H54 (cell line): ENCODE data around the gene SHB.
A peak's percentile ranks its signal among the peaks of the same experiment; 100 is the strongest.

Source experiments
- DNase-seq: peaks from one replicate; pipeline ENCODE4 v3.0.0; 2011; ENCODE audit warnings: low spot score, mixed read lengths; ENCODE audit not compliant: insufficient read length
- FAIRE-seq: peaks from 3 replicates; lab custom pipeline; 2011; peaks lifted over from hg19 to GRCh38; lab: Jason Lieb, UNC
- POLR2A ChIP-seq: IDR thresholded peaks from 2 replicates; pipeline ENCODE4 v1.6.1; 2011; ENCODE audit warnings: low read depth, mild to moderate bottlenecking, low read length

The SHB gene

DNA sequence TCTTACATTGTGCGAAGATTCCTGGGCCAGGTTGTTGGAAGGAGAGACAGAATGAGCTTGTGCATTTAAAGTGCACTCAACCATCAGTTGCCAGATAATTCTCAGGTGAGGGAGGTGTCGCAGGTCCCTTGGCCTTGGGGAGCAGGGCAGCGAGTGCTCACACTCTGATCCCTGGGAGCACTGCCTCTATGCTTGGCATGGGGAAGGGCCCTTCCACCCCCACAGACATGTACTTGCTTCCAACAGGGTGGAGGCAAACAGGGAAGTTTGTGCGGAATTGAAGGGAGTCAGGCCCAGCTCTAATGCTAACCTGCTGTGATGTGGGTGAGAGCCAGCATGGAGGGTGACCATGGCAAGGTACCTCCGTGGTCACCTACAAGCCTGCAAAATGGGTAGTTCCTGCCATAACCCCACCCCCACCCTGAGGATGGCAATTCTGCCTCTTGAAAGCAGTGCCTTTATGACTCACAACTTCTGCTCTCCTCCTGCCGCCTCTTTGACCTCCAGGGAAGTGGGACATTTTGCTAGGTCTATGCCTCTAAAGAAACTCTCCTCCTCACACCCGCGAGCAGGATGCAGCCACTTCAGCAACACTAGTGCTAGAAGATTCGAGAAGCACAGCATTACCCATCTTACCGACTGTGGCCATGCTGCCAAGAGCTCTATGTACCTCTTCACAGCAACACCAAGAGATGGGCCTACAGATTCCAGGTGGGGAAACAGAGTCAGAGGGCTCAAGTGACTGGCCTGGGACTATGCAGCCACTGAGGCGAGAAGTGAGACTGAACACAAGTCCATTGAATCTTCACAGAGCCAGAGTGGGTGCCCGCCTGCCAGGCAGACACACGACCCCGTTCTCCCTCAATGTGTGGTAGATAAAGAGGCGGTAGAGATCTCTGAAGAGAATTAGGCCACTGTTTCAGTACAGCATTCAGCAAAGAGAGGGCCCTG lies 143.0 kb downstream of the SHB start:
- no peak for TF ChIP-seq POLR2A
- FAIRE-seq (peak; percentile 20), DNase-seq (peak; percentile 30)

DNA sequence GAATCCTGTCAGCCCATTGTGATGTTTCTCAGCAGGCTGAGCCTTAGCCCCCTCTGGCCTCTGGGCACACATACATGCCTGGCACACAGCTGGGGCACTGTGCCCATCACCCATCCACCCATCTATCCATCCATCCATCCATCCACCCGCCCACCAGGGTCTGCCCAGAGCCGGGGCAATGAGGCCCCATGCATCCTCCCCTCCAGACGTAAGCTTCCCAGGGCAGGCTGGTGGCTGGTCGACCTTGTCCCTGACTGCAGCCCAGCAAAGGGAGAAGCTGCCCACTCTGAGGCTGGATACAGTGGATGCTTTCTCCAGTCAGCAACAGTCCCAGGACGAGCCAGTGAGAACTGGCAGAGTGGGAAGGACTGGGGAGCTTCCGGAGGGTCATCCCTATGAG lies 144.0 kb downstream of the SHB start:
- TF ChIP-seq POLR2A: no peak
- FAIRE-seq: no peak

DNA sequence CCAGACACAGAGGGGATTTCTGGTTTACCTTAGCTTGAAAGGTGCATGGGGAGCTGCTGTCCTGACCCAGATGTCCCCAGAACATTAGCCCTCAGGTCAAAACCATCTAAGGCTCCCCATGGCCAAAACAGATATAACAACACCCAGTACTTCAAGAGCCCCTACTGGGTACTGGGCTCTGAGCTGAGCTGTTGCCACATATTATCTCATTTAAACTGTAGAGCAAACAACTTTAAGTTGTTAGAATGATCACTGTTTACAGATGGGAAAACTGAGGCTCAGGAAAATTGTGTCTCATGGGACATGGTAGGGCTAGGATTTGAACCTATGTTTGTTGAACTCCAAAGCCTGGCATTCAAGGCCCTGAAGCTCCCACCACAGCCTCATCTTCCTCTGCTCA lies 144.5 kb downstream of the SHB start:
- no peak for FAIRE-seq
- DNase-seq: no peak
- TF ChIP-seq POLR2A: no peak

More for the DNA sequence above, 144.0 kb downstream of the SHB start:
- no peak for DNase-seq

DNA sequence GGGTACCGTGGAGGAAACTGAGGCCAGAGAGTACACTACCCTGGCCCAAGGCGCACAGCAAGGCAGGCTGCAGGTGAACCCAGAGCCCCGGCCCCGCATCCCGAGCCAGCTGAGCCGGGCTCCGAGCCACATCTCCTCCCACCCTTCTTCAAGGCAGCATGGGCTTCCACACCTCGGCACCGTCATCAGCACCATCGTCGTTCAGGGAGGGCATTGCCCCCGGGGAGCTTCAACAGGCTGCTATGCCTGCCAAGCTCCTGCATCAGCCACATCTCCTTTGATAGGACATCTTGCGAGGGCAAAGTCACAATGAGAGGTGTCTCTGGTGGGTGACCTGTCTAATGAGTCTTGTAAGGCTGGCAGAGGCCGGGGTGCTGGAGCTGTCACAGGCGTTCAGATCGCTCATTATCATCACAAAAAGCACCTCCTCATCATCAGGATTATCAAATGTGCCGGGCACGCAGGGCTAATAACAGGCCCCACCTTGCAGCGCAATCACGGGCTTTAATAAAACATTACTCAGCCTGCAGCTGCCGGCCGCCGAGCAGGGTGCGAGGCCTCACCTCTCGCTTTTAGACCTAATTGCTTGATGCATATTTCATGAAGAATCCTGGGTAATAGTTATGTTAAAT lies 145.1 kb downstream of the SHB start:
- no peak for DNase-seq
- FAIRE-seq: no peak

DNA sequence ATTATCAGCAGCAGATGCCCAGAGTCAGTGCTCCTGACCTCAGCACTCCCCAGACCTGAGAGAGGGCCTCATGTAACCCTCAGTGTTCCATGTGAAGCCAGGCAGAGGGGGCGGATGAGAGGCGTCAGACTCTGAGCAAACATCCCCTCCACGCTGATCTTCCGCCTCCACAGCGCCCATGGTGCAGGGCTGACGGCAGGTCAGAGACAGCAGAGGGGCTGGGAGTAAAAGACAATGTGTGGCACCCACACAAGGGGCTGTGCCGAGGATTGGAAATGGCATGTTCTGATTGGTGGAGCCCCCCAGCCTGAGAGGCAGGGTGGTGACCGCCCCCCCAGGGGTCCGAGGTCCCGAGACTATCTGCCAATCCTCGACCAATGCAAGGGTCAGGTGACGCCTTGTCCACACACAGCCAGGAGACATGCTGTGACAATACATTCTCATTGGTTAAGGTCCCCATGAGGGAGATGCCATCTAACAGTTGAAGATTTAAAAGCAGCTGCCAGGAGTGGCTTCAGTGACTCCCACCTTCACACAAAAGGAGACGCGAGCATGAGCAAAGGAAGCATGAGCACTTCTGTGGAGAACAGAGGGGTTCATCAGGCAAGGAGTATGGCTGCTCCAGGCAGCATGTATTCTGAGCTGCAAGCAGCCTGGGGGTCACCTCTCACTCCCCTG lies 145.8 kb downstream of the SHB start:
- no peak for FAIRE-seq
- no peak for TF ChIP-seq POLR2A
- no peak for DNase-seq

More for the DNA sequence above, 145.1 kb downstream of the SHB start:
- TF ChIP-seq POLR2A: no peak

DNA sequence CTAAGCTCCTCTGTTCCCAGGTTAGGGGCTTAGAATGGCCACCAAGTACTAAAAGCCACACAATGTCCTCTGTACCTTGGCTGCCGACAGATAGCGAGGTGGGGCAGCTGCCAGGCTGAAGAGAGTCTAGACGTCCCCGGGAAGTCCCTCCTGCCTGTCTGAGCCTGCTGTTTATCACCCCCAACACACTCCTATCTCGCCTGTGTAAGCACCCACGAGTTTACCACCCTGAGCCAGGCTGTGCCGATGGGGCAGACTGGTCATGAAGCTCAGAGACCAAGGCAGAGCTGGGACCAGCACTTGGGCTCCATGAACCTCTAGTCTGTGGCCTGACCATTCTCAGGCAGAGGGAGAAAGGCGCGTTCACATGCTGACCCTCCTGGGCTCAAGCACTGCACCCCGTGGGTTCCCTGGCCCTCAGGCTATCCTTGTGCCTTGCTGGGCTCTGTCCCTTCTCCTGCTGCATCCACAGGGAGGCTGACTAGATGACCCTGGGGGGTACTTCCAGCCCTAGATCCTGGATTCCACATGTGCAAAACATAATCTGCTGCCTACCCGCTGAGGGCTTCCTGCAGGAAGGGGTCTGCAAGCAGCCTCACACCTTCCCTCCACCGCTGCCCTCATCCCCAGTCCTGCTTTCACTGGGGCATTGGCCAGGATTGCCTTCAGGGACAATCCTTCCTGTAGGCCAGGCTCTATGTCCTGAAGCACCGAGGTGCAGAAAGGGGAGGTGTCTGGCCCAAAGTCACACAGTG lies 146.5 kb downstream of the SHB start:
- FAIRE-seq: no peak
- no peak for TF ChIP-seq POLR2A

DNA sequence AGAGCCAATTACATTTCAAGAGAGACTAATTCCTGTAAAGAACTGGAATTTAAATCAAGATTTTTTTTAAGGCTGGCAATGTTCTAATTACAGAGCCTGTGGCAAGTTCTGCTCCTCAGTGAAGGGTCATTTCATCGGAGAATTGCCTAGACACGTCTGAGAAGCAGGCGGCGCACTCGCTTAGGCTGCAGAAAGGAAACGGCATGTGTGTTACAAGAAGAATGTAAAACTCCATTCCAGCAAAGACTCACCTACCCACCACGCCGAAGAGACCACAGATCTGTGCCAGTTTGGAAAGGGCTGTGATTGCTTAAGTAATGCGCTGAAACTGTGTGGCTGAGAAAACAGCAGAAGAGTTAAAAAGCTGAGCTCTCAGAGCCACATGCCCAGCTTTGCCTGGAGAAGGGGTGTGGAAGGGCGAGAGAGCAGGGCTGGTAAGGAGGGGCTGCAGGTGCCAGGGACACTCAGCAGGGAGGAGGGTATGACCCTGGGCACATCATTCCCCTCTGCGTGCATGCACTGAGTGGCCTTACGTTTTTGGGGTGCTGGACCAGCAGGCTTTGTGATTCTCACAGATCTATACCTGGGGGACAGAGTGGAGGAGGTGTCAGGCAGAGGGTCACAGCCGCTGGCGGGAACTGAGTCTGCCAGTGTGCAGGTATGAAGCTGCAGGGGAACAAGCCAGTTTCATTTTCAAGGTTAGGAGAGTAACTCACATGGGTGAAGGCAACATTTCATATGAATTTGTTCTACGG lies 147.3 kb downstream of the SHB start:
- TF ChIP-seq POLR2A: no peak
- no peak for DNase-seq
- FAIRE-seq: no peak

More for the DNA sequence above, 146.5 kb downstream of the SHB start:
- DNase-seq: no peak

DNA sequence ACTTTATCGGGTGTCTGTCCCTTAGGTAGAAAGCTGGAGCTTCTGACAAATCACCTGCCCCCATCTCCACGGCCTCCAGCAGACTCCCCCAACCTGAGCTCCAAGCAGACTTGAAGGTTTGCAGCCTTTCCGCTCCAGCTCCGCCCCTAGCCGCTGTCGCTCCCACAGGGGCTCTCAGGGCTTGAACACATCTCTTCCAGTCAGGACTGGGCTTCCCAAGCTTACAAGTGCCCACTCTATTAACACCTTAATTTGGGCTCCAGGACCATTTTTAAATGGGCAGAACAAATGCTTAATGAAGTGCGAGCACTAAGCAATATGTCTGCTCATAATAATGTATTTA lies 147.9 kb downstream of the SHB start:
- no peak for DNase-seq
- TF ChIP-seq POLR2A: no peak
- FAIRE-seq: no peak

DNA sequence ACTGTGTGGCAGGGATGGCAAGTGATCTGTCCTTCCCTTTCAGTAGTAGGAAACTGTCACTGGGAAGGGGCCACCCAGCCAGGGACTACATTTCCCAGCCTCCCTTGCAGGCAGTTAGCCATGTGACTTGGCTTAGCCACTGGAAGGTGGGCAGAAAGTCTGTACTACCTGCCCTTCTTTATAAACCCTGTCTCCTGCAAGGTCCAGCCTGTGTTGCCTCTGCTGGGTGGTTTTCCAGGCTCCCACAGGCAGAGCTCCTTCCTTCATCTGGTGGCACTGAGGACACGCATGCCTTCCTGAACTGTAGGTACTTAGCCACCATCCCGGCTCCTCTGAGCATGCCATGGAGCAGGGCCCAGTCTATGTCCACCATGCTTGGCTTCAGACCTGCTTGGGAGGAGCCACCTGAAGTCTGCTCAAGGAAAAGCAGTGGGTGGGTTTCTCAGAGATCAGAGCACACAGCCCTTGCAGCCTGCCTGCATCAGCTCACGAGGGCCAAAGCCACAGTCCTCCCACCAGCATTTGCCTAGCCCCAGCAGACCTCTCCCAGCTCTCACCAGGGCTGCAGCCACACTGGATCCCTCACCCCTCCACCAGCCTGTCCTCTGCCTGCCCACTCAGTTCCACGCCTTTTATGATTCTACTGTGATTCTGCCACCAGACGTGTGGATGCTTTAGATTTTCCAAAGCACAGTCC lies 148.4 kb downstream of the SHB start:
- FAIRE-seq (no peak), DNase-seq (no peak)
- no peak for TF ChIP-seq POLR2A

DNA sequence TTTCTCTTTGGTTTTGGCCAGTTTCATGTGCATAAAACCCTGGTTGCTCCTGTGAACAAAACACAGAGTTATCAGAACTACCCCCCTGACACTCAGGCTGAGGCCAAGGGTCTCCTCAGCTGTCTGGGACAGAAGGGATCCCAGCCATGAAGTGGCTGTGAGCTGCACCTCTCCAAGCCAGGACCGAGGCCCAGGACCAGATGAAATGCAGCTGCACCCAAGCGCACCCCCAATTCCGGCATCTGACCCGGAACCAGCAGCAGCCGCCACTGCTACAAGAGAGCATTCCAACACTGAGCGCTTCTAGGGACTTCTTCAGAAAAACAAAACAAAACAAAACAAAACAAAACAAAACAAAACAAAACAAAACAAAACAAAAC lies 149.1 kb downstream of the SHB start:
- no peak for TF ChIP-seq POLR2A
- FAIRE-seq (no peak), DNase-seq (no peak)

DNA sequence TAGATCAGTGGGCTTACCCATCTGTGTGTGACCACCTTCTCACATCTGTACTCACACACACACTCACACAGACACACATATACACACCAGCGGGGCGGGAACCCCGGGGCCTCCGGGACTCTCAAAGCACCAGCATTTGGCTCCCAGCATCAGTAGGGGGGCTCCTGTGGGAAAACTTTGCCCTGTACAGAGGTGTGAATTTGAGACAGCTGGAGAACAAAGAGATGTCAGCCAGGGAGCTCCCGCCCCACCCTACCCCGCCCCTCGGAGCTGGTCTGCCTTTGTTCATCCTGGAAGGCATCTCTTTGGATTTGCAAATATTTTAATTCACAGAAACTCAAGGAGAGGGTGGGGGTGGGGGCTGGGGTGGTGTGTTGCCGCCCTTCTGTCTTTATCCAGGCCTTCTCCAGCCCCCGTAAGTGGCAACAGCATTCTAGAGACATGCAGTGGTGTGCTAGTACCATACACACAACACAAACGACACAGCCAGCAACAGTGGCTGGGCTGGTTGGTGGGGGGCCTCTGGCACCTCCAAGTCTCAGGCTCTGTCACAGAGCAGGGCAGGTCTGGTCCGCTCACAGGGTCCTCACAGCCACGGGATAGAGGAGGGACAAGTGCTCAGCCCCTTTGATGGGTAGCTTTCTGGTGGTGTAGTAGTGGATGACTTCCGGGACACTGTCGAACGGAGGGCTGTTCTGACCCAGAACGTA lies 149.6 kb downstream of the SHB start:
- TF ChIP-seq POLR2A: no peak
- DNase-seq (no peak), FAIRE-seq (no peak)

DNA sequence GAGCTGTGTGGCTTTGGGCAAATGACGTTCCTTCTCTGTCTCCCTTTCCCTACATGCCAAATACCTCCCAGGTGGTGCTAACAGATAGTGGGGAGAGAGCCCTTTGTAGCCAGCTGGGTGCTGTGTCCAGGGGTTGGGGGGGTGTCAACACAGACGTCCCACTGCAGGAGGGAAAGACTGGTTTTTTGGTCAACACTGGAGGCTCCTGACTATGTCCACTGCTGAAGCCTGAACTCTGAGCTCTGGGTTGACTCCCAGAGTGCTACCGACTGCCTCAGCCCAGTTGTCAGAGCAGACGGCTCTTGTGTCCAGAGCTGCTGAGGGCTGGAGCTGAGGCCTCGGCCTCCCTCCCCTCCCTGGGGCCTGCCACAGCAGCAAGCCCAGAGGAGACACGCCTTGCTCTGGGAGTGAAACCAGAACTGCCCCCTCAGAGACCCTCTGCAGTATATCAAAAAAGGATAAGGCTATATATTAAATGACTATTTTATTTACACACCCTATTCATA lies 150.3 kb downstream of the SHB start:
- no peak for TF ChIP-seq POLR2A
- no peak for FAIRE-seq
- no peak for DNase-seq
